NCI-H1417 treated with DMSO at 0.1 percent for 48 hours (cell line): ENCODE data around the gene SCNN1A.

Experiments
- DNase-seq: peaks from one replicate; lab custom pipeline; 2025; lab: John Stamatoyannopoulos, UW

SCNN1A gene

DNA sequence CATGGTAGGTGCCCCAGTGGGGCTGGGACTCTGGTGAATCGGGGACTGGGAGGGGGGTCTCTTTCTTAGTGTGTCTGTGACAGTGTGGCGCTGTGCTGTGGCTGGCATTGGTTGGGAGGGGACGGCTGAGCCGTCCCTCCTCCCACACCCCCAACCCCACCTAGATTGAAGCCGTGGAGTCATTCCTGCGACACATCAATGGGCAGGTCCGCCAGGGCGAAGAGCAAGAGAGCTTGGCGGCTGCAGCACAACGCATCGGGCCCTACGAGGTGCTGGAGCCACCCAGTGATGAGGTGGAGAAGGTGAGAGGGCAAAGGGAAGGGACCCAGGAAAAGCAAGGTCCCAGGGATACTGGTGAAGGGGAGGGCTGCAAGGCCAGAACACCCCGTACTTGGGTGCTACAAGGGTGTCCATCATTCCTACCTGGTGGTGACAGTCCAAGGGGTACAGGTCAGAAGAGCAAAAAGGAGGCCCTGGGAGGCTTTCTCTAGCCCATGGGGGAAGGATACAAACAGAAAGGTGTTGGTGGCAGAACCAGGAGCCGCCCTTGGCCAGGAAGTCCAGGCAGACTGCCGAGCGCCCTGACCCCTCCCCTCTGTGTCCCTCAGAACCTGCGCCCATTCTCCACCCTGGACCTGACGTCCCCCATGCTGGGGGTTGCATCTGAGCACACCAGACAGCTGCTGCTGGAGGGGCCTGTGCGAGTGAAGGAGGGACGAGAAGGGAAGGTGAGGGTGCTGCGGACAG lies 57.5 kb downstream of the SCNN1A start:
- DNase-seq: no peak

DNA sequence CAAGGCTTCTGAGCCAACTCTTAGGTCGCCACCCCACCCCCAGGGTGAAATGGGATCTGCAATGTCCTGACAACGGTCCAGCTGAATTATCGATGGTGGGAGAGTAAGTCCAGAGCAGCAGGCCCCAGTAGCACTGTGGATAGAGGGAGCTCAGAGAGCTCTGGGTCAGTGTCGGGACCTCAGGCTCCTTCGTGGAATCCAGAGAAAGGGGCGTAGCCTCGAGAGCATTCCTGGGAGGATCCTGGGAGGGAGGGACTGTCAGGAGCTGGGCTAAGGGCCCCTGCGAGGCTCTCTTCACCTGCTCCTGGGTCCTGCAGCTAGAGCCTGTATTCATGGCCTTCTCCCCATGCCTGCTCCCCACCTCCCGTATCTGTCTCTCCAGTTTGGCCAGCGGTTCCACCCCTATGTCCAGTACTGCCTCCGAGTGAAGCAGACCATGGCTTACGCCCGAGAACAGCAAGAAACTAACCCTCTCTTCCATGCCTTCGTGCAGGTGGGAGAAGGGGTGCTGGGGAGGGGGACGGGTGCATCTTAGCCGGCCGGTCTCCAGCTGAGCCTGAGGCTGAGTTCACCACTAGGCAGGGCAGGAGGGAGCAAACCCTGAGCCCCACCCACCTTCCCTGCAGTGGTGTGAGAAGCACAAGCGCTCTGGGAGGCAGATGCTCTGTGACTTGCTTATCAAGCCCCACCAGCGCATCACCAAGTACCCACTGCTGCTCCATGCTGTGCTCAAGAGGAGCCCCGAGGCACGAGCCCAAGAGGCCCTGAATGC lies 58.3 kb downstream of the SCNN1A start:
- DNase-seq: no peak

DNA sequence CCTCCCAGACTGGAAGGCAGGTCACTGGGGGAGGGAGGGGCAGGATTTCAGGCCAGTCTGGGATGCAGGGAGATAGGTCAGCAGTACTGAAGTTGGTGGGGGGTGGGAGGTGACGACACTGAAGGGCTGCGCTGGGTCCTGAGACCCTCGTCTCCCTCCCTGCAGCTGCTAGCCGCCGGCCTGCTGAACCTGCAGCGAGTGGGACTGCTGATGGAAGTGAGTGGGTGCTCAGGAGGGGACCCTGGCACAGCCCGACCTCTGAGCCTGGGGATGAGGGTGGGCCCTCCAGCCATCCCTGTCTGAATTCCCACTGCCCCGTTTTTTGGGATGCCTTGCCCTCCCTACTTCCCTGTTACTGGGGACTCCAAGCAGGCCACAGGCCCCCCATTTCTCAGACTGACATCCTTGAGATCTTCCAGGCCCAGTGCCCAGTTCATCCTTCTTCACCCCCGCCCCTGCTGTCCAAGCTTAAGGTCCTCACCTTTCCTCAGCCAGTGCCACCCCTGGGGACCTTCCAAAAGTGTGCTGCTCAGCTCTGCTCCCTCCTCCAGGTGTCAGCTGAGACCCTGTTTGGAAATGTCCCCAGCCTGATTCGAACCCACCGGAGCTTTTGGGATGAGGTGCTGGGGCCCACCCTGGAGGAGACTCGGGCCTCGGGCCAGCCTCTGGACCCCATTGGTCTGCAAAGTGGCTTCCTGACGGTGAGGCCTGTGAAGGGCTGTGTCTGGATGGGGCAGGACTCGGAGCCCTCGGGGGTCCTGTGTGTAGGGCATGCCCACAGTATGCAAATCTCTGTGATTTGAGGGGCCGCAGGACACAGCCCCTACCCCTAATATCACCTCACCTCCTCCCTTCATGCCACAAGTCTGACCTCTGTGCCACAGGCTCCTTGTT lies 59.4 kb downstream of the SCNN1A start:
- no peak for DNase-seq

DNA sequence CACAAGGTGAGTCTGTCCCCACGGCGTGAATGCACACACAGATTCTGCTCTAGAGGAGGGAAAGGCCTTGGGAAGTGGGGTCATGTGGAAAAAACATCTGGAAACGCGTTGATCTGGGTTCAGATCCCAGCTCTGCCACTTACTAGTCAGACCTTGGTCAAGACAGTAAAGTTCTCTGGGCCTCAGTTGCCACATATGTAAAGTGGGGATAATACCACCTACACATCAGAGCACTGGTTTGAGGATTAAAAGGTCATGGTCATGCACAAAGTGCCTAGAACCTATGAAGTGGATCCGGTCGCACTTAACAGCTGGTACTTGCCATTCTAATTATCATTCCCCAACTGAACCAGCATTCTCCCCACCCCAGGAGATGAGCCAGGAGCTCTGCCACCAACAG lies 60.2 kb downstream of the SCNN1A start:
- no peak for DNase-seq

DNA sequence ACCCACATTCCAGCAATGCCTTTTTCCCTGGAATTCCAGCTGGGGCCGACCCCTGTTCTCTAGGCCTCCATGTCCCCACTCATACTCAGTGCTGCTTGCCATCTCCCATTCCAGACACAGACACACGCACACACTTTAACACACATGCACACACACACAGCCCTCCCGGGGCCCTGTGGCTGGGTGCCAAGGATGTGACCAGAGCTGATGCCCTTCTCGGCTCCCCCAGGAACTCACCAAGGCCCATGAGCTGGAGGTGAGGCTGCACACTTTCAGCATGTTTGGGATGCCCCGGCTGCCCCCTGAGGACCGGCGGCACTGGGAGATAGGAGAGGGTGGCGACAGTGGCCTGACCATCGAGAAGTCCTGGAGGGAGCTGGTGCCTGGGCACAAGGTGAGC lies 60.6 kb downstream of the SCNN1A start:
- DNase-seq: no peak

DNA sequence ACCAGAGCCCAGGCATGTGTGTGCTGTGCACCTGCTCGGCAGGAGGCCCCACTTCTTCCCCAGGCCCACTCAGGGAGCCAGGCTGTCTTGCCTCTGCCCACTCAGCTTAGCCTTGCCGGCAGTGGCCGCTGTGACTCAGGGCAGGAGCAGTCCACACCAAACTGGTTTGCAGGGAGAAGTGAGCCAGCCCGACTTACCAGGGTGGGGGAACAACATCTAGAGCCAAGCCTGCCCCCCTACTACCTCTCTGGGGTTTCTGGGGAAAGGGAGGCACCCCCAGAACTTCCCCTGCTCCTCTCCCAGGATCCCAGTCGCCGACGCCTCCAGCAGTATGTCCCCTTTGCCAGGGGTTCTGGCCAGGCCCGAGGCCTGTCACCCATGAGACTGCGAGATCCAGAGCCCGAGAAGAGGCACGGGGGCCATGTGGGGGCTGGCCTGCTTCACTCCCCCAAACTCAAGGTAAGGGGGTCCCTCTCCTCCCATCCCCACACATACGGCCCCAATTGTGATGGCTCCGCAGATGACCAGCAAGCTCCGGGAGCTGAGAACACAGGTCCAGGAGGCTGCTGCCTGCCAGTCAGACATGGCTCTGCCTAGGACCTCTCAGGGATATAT lies 61.9 kb downstream of the SCNN1A start:
- no peak for DNase-seq

DNA sequence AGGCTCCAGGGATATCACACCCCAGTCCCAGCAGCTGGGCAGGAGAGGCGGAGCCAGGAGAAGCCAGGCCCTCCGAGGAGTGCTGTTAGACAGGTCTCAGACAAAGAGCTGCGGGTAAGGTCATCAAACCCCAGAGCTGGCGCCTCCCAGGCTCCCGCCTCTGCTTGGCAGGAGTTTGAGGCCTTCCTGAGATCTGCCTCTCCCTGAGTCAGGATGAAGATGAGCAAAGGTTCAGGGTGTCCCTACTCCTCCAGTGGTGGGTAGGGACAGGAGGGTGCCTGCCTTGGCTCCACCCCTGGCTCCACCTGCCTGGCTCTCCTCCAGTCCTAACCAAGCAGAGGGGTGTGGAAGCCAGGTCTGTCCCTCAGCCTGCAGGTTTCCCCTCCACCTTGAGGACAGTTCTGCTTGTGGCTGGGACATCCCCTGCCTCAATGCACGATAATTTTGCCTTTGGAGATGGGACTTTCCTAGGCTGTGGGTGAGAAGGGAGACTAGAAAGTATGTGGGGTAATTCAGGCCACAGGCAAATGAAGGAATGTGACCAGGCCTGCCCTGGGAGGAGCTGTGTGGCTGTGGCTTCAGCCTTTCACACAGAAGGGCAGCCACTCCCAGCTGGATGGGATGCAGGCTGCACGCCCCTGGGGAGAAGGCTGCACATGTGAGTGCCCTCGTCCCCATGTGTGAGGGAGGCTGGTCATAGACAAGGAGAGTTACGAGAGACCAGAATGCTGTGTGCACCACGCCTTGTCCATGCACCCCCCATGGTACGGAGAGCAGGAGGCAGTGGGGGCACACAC lies 62.6 kb downstream of the SCNN1A start:
- DNase-seq: no peak

DNA sequence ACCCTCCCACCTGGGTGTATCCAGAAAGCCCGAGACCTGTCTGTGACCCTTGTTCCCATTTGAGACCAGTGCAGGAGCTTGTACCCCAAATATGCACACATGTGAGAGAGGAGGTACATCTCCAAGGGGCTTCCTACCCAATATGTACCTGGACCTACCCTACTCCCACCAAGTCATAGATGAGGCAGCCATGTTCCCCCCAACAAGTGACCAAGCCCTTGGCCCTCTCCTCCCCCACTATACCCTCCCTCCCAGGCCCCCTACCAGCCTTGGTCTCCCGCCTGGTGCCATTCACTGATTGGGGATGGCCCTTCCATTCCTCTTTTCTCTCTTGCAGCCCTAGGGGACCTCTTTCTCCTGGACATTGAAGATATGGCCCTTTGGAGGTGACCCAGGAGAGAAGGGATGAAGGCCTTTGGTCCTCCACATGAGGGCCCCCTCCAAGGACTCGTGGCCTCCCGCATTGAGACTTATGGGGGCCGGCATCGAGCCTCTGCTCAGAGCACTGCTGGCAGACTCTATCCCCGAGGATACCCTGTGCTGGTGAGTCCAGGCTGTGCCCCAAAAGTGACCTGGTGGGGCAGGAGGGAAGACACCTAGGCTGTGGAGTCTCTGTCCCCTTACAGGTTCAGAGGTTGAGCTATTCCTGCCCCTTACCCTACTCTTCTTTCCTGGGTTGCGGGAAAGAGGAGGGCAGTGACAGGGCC lies 63.4 kb downstream of the SCNN1A start:
- no peak for DNase-seq

DNA sequence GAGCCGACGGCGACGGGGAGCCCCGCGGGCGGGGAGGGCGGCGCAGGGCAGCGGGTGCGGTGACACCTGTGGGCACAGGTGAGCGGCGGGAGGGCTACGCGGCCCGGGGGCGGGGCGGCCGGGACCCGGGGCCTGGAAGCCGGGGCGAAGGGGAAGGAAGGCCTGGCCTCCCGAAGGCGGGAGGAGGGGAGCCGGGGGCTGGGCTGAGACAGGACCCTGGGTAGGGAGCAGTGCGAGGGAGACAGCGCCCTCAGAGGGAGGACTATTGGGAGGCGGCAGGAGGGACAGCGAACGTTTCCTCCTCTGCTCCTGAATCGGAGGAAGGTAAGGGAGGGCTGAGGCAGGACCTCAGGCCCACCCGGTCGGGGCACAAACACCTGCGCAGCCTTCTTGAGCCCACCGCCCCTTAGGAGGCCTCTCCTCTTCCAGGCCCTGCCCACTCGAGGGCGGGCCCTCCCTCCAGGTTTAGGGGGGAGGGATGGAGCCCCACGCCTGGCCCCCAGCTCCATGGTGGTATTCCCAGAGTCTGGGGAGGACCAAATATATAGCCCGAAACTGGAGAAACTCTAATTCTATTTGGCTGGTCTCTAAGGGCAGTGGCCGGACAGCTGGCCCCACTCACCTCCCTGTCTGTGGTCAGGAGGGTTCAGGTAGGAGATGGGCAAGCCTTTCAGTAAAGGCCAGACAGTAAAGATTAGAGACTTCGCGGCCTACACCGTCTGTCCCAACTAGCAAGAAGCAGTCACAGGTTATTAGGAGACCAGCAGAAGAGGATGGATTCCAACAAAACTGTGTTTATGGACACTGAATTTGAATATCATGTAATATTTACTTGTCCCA lies 64.4 kb downstream of the SCNN1A start:
- no peak for DNase-seq

DNA sequence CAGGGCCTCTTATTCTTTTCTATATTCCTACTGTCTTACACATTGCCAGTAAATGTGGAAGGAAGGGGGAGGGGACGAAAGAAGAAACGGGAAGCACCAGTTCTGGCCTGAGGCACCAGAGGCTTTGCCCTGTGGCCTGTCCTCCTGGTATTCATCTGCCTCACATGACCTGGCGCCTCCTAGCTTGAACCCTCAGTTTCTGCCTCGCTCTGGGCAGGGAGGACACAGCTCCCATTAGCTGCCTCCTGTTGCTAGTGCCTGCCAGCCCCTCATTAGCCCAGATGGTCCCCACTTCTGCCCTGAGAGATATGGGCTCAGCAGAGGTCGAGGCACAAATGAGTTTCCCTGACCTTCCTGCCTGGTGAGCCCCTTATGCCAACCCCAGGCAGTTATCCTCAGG lies 67.8 kb downstream of the SCNN1A start:
- no peak for DNase-seq

DNA sequence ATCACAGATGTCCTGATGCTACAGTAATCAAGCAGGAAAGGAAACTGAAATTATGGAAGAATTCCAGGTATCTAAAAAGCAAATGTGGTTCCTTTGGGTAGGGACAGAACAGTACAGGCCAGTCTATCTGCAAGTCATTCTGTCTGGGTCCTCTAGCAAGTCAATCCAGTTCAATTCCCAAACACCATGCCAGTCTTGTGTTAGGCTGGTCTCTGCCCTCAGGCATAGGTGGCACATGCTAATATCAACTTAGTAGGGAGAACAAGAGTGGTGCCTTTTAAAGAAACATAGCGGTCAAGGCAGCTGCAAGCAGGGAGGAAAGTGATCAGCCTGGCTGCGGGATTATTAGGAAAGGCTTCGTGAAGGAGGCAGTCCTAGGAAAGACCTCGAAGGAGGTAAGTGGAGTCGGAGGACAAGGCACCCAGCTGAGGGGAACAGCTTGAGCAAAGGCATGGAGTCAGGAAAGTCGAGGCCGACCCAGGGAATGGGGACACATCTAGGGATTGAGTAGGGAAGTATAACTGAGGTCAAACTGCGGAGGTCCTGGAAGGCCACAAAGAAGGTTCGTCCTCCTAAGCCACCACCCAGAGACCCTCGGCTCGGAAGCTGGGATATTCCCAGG lies 68.7 kb downstream of the SCNN1A start:
- no peak for DNase-seq

DNA sequence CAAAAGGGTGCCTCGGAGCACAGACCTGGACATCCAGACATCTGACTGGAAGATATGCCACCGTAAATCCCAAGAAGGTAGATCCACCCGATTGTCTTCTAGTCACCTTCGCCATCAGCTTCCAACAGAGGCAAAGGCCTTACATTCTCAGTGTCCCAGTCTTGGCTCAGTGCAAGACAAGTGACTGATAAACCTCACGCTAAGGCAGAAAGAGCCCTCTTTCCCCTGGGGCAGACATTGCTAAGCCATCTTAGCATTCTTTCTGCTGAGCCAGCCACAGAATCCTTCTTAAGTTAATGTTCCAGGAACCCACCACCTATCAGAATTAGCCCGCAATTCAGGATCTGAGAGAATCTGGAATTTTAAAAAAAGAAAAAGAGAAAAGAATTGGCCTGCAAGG lies 69.2 kb downstream of the SCNN1A start:
- no peak for DNase-seq

DNA sequence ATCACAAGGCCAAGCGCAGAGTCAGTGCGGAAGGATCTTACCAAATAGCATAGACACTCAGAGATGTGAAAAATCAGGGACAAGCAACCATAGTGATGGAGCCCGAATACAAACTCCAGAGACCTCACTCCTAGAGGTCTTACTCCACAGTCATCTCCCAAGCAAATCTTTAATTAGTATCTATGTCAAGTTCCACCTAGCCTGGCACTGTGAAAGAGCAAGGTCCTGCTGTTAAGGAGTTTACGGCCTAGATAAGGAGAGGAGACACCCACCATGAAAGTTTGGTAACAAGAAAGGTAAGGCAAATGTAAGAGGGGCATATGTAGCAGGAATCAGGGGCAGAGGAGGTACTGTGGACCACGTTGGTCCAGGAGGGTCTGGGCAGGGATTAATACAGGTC lies 72.3 kb downstream of the SCNN1A start:
- DNase-seq: no peak

DNA sequence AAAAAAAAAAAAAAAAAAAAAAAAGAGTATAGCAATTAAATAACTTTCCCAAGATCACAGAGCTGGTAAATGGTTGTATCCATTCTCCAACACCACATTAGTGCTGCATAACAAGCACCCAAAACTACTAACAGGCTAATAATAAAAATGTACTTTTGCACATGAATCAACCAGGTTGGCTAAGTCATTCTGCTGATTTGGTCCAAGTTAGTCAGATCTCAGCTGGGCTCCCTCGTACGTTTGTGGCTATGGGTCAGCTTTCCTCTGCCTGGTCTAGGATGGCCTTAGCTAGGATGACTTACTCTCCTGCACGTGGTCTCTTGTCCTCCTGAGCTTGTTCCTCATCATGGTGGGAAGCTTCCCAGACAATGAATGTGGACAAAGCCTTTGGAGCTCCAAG lies 72.7 kb downstream of the SCNN1A start:
- DNase-seq: no peak

DNA sequence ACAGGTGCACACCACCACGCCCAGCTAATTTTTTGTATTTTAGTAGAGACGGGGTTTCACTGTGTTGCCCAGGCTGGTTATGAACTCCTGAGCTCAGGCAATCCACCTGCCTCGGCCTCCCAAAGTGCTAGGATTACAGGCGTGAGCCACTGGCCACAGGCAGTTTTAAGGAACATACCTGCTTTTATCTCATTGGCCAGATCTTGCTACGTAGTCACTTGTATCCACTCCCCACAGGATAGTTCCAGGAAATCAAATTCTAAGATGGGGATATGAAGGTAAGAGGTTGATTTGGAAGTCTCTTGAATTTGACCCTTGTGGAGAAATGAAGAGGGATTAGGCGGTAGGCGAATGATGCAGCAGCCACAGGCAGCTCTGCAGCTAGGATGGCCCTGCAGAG lies 73.6 kb downstream of the SCNN1A start:
- no peak for DNase-seq

DNA sequence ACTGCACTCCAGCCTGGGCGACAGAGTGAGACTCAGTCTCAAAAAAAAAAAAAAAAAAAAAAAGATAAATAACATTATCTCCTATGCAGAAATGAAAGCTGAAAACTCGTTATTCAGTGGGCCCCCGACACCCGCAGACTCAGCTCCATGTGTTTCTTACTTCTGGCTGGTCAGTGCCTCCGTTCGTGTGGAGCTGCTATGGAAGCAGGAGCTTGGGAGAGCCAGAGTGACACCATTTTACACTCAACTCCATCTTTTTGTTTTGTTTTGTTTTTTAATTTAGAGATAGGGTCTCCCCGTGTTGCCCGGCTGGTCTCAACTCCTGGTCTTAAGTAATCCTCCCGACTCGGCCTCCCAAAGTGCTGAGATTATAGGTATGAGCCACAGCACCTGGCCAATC lies 78.2 kb downstream of the SCNN1A start:
- no peak for DNase-seq
